ENCODE data around the gene CHCHD6. TPM values are rescaled to one million over a fixed set of nuclear protein-coding genes. Genes with fewer than 3 reads are reported as not detected.

The CHCHD6 gene
- total RNA-seq, 2 experiments from 2014 or later: 16.6 to 21.2 TPM

DNA sequence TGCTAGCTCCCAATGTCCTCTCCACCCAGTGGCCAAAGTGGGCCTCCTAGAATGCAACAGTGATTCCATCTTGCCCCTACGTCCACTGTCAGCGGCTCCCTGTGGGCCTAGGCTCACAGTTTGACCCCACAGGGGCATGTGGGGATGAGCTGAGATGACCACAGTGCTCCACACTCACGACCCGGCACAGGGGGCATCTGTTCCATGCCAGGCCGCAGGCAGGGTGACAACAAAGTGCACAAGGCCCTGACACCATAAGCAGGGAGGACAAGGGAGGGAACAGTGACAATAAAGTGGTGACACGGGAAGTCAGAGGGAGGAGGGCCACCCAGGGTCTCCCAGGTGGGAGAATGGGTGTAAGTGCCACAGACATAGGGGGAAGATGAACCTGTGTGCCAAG lies 273.8 kb downstream of the CHCHD6 start:
- no peak overlapping the region for H3K4me3 Mint-ChIP-seq
- ATAC-seq (no peak), DNase-seq (no peak)
- no peak overlapping the region for H3K27ac Mint-ChIP-seq
- H3K4me1 Mint-ChIP-seq (ENCODE audit: low read depth): peaks cover 19% of the 10 kb centered on the region
- H3K36me3 Mint-ChIP-seq (ENCODE audit: low read depth): peaks cover 3% of the 10 kb centered on the region
- ChIA-PET POLR2A (no interaction called here), CTCF (no interaction called here)
- intact Hi-C loops (cut with micrococcal nuclease): no loop called here
- peaks cover 11% of the 10 kb centered on the region for H3K9me3 Mint-ChIP-seq
- peaks cover 22% of the 10 kb centered on the region for H3K27me3 Mint-ChIP-seq
- TF ChIP-seq, protein P1, sequence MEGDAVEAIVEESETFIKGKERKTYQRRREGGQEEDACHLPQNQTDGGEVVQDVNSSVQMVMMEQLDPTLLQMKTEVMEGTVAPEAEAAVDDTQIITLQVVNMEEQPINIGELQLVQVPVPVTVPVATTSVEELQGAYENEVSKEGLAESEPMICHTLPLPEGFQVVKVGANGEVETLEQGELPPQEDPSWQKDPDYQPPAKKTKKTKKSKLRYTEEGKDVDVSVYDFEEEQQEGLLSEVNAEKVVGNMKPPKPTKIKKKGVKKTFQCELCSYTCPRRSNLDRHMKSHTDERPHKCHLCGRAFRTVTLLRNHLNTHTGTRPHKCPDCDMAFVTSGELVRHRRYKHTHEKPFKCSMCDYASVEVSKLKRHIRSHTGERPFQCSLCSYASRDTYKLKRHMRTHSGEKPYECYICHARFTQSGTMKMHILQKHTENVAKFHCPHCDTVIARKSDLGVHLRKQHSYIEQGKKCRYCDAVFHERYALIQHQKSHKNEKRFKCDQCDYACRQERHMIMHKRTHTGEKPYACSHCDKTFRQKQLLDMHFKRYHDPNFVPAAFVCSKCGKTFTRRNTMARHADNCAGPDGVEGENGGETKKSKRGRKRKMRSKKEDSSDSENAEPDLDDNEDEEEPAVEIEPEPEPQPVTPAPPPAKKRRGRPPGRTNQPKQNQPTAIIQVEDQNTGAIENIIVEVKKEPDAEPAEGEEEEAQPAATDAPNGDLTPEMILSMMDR (IDR thresholded peaks at IDR 0.05): no peak

- Mint-ChIP-seq H3K27ac (no peak overlapping the region), H3K27me3 (peaks cover 22% of the 10 kb centered on the region), H3K4me1 (ENCODE audit: low read depth) (peaks cover 19% of the 10 kb centered on the region), H3K36me3 (ENCODE audit: low read depth) (peaks cover 3% of the 10 kb centered on the region), H3K9me3 (peaks cover 11% of the 10 kb centered on the region), H3K4me3 (no peak overlapping the region)
- ChIA-PET CTCF (no interaction called here), POLR2A (no interaction called here)
- ATAC-seq (no peak), DNase-seq (no peak)
- intact Hi-C loops (cut with micrococcal nuclease): no loop called here
- TF ChIP-seq, protein P1 (IDR thresholded peaks at IDR 0.05): no peak
These were observed 274.3 kb downstream of the CHCHD6 start for GRCh38 chr3:126978291-126978690.

DNA sequence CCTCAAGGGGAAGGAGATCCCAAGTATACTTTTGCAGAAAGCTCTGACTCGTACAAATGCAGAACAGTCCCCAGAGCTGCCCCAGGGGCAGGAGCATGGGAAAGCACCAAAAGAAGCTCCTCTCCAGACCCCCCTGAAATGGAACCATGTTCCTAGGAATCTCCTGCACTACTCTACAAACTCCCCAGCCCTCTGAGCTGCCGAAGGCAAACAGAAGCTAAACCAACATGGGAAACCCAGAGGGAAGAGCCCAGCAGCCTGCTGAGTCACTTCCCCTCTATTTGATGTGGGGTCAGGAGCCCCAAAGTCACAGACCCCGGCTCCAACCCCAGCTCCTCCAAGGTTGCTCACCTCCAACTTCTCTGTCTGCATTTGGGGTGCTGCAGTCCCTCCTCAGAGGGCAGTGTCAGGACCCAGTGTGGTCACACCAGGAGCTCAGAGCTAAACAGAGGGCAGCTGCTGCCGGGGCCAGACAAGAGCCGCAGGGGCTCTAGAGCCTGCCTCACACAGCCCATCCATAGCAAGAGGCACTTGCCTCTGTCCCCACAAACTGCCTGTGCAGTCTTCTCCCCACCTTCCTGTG lies 275.1 kb downstream of the CHCHD6 start:
- no peak for ATAC-seq
- DNase-seq: no peak
- TF ChIP-seq, protein P1 (IDR thresholded peaks at IDR 0.05): no peak
- H3K9me3 Mint-ChIP-seq: peaks cover 10% of the 10 kb centered on the region
- peaks cover 3% of the 10 kb centered on the region for H3K36me3 Mint-ChIP-seq (ENCODE audit: low read depth)
- POLR2A ChIA-PET: no interaction called here
- no peak overlapping the region for H3K4me3 Mint-ChIP-seq
- intact Hi-C loops (cut with micrococcal nuclease): no loop called here
- CTCF ChIA-PET: no interaction called here
- H3K27ac Mint-ChIP-seq: no peak overlapping the region
- H3K27me3 Mint-ChIP-seq: peaks cover 22% of the 10 kb centered on the region
- peaks cover 19% of the 10 kb centered on the region for H3K4me1 Mint-ChIP-seq (ENCODE audit: low read depth)

DNA sequence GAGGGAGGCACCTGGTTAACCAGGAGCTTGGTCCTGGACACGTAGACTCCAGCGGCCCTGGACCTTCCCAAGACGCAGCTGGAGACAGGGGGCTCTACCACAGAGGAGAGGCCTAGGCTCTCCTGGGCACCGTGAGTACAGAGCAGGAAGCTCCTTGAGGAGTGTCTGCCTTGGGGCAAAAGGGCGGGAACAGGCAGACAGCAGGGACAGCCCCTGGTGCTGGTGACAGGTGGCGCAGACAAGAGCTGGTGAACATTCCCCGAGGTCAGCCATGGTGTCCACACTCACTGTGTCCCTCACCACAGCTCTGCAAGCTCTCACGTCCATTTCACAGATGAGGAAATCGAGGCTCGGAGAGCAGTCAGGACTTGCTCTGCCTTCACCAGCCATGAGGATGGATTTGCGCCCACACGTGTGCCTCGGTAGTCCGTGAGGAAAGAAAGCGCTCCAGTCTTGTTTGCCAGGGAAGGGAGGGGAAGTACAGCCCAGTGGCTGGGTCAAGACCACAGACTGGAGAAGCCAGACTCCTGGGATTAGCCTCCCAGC lies 276.3 kb downstream of the CHCHD6 start:
- no peak for ATAC-seq
- no peak overlapping the region for H3K4me3 Mint-ChIP-seq
- DNase-seq: no peak
- no peaks in the 10 kb centered on the region for H3K36me3 Mint-ChIP-seq (ENCODE audit: low read depth)
- H3K9me3 Mint-ChIP-seq: no peaks in the 10 kb centered on the region
- ChIA-PET POLR2A (no interaction called here), CTCF (interaction anchor here (1.4 kb wide), 1 partner anchor 46 kb away, joined by 3 read pairs; no protein-coding TSS in a partner anchor)
- H3K27me3 Mint-ChIP-seq: peaks cover 15% of the 10 kb centered on the region
- intact Hi-C loops (cut with micrococcal nuclease): loop anchor here (5.0 kb wide), 1 partner anchor 303 kb away; no protein-coding TSS in a partner anchor
- no peak overlapping the region for H3K27ac Mint-ChIP-seq
- TF ChIP-seq, protein P1 (IDR thresholded peaks at IDR 0.05): no peak
- H3K4me1 Mint-ChIP-seq (ENCODE audit: low read depth): peaks cover 19% of the 10 kb centered on the region

DNA sequence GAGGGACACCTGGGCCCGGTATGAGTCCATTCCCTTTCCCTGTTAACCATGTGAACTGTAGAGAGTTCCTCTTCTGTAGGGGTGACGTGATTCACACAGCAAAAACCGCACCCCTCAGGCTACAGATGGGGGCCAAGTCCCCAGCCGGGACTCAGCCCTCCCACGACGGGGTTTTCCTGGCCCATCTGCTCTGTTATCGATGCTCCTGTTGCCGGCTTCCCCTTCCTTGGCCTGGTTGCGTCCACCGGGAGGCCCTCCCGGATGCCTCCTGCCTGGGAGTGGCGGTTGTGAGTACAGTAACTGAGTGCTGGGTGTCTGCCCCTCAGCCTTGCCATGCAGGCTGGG lies 278.1 kb downstream of the CHCHD6 start:
- Mint-ChIP-seq H3K9me3 (no peaks in the 10 kb centered on the region), H3K4me3 (peak overlapping the region; percentile 76), H3K4me1 (ENCODE audit: low read depth) (peaks cover 20% of the 10 kb centered on the region), H3K36me3 (ENCODE audit: low read depth) (no peaks in the 10 kb centered on the region), H3K27ac (peak overlapping the region; percentile 86), H3K27me3 (peaks cover 15% of the 10 kb centered on the region)
- CTCF ChIA-PET: interaction anchor here (0.6 to 1.8 kb wide), 12 partner anchors 9 to 460 kb away, joined by 3 to 7 read pairs (median 3); no protein-coding TSS in a partner anchor
- intact Hi-C loops (cut with micrococcal nuclease): loop anchor here (5.0 kb wide), 1 partner anchor 305 kb away; no protein-coding TSS in a partner anchor
- POLR2A ChIA-PET: no interaction called here
- TF ChIP-seq, protein P1 (IDR thresholded peaks at IDR 0.05): no peak
- DNase-seq (peak; percentile 76), ATAC-seq (peak; percentile 52)

Measured in activated CD8-positive, alpha-beta T cell treated with anti-CD3 and anti-CD28 coated beads for 36 hours (primary cell).